GM19455 (cell line): ENCODE results near the gene NAA16.
"Not testable (repeated sequence)": the region's sequence is repeated elsewhere in the genome, so short reads cannot be mapped to it uniquely, and the experiment has no call there.

Experiments used
- ATAC-seq: cut with Tn5 transposase; IDR thresholded peaks from one replicate; pipeline ENCODE4 v1.9.1; 2021; ENCODE audit not compliant: unreplicated experiment

The NAA16 gene

GRCh38 chr13:41310963-41311405 lies at the start of gene NAA16:
Gene NAA16 (plus strand): TSS chr13:41311267. CDS start chr13:41311529, 262 bp downstream.
- peak; percentile 74 for ATAC-seq

- peak; percentile 93 for ATAC-seq
These were observed 47.7 kb upstream of the NAA16 start, which contains the start of gene MTRF1 for GRCh38 chr13:41263261-41263971. Gene MTRF1 (minus strand): TSS chr13:41263576. CDS start chr13:41260907, 2,669 bp downstream.

GRCh38 chr13:41267106-41267505 lies 44.0 kb upstream of the NAA16 start:
- no peak for ATAC-seq

- ATAC-seq = no peak
These were observed 42.3 kb upstream of the NAA16 start for GRCh38 chr13:41268764-41269163.

- ATAC-seq = no peak
These were observed 39.4 kb upstream of the NAA16 start for GRCh38 chr13:41271456-41272285.

GRCh38 chr13:41273831-41274441 lies 37.1 kb upstream of the NAA16 start:
- ATAC-seq = no peak

GRCh38 chr13:41274881-41275280 lies 36.2 kb upstream of the NAA16 start:
- no peak for ATAC-seq

GRCh38 chr13:41276824-41277223 lies 34.2 kb upstream of the NAA16 start:
- no peak for ATAC-seq

GRCh38 chr13:41279156-41279555 lies 31.9 kb upstream of the NAA16 start:
- ATAC-seq = not testable (repeated sequence)

GRCh38 chr13:41282129-41282571 lies 28.9 kb upstream of the NAA16 start:
- no peak for ATAC-seq

GRCh38 chr13:41284512-41285288 lies 26.4 kb upstream of the NAA16 start:
- no peak for ATAC-seq

- no peak for ATAC-seq
These were observed 24.7 kb upstream of the NAA16 start for GRCh38 chr13:41286370-41286769.

GRCh38 chr13:41289463-41289881 lies 21.6 kb upstream of the NAA16 start:
- ATAC-seq = no peak

GRCh38 chr13:41291246-41291645 lies 19.8 kb upstream of the NAA16 start:
- ATAC-seq = no peak

- no peak for ATAC-seq
These were observed 17.8 kb upstream of the NAA16 start for GRCh38 chr13:41293272-41293671.

- no peak for ATAC-seq
These were observed 16.2 kb upstream of the NAA16 start for GRCh38 chr13:41294914-41295313.

GRCh38 chr13:41295973-41296372 lies 15.1 kb upstream of the NAA16 start:
- ATAC-seq = no peak

GRCh38 chr13:41296879-41297646 lies 14.0 kb upstream of the NAA16 start:
- no peak for ATAC-seq

GRCh38 chr13:41299316-41300094 lies 11.6 kb upstream of the NAA16 start:
- no peak for ATAC-seq
